ENCODE data around the gene THSD7A. TPM values are rescaled to one million over a fixed set of nuclear protein-coding genes. Genes with fewer than 3 reads are reported as not detected.

THSD7A gene
- total RNA-seq, 1 donor from 2014 or later, result 3.5 TPM

DNA sequence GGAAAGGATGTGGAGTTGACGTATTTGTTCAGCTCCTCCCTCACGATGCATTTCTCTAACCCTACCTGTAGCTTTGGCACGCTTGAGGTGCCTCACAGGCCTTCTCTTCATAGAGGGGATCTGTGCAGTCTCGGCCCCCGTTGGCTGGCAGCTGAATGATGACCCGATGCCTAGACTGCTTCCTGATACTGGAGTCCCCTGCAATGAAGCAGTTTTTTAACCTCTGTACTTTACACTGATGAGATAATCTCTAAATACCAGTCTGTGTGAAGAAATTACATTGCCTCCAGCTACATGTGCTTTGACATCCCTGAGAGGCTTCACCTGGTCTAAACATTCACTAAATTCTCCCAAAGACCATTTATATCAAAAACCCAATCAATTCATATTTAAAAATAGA is 370.1 kb downstream of the THSD7A start:
- no peaks in the 10 kb centered on the region for H3K9me3 ChIP-seq (ENCODE audit: insufficient read depth, low read depth, low read length)
- H3K9ac ChIP-seq (ENCODE audit: low read length), result no peak overlapping the region
- no peak overlapping the region for H3K4me2 ChIP-seq (ENCODE audit: low read length)
- no peaks in the 10 kb centered on the region for H3K79me2 ChIP-seq (ENCODE audit: insufficient read depth, low read length)
- H3K4me1 ChIP-seq (ENCODE audit: insufficient read depth, low read length), result peaks cover 11% of the 10 kb centered on the region
- Mint-ChIP-seq H3K27ac (ENCODE audit: unreplicated experiment) (no peak overlapping the region), H3K36me3 (ENCODE audit: low read depth, unreplicated experiment) (no peaks in the 10 kb centered on the region), H3K4me1 (ENCODE audit: low read depth, unreplicated experiment) (peaks cover 10% of the 10 kb centered on the region), H3K27me3 (ENCODE audit: low read depth, unreplicated experiment) (no peaks in the 10 kb centered on the region), H3K9me3 (ENCODE audit: unreplicated experiment) (no peaks in the 10 kb centered on the region), H3K4me3 (ENCODE audit: unreplicated experiment) (no peak overlapping the region)
- no peaks in the 10 kb centered on the region for H4K20me1 ChIP-seq (ENCODE audit: insufficient read depth, low read length)
- H3K27me3 ChIP-seq (ENCODE audit: insufficient read depth, low read length), result no peaks in the 10 kb centered on the region
- no peak overlapping the region for H3K4me3 ChIP-seq (ENCODE audit: insufficient read depth, low read depth, low read length)
- H2AFZ ChIP-seq (ENCODE audit: low read depth, low read length), result no peak overlapping the region
- no peak overlapping the region for H3K27ac ChIP-seq (ENCODE audit: low read depth, low read length)
- FAIRE-seq (no peak), DNase-seq (ENCODE audit: low read depth) (no peak)
- H3K36me3 ChIP-seq (ENCODE audit: insufficient read depth, low read length), result no peaks in the 10 kb centered on the region
- no peak for TF ChIP-seq EZH2 (IDR thresholded peaks at IDR 0.05; ENCODE audit: insufficient read depth, low read length)
- TF ChIP-seq, protein P1, sequence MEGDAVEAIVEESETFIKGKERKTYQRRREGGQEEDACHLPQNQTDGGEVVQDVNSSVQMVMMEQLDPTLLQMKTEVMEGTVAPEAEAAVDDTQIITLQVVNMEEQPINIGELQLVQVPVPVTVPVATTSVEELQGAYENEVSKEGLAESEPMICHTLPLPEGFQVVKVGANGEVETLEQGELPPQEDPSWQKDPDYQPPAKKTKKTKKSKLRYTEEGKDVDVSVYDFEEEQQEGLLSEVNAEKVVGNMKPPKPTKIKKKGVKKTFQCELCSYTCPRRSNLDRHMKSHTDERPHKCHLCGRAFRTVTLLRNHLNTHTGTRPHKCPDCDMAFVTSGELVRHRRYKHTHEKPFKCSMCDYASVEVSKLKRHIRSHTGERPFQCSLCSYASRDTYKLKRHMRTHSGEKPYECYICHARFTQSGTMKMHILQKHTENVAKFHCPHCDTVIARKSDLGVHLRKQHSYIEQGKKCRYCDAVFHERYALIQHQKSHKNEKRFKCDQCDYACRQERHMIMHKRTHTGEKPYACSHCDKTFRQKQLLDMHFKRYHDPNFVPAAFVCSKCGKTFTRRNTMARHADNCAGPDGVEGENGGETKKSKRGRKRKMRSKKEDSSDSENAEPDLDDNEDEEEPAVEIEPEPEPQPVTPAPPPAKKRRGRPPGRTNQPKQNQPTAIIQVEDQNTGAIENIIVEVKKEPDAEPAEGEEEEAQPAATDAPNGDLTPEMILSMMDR (IDR thresholded peaks at IDR 0.05; ENCODE audit: insufficient read depth, low read depth, low read length), result no peak

DNA sequence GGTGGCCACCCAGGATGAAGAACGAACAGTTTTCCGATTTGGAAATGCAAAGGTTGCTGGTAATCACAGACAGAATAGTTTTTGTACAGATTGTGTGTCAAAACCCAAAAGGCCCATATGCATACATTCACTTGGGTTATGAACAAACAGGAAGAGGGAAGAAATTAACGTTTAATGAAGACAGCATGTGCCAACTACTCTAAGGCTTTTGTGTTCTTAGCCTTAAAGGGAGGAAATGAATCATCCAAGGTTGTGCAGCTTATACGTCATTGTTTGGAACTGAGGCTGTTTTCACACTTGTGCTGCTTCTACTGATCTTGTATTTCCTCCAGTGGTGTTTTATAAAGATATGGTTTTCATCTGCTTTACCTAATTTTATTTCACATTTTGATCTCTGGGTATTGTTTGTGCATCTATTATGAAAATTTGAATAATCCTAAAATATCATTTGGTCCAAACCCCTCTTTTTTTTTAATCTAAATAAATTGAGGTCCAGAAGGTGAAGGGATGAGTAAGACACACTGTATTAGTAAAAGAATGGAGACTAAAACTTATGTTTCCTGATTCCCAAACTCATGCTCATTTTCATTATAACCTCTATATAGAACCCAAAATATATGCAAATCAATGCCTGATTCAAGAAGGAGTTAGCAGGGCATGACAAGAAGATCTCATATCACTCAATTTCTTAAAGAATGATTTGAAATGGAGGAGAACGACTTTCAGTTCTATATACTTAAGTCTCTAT is 373.1 kb downstream of the THSD7A start:
- no peaks in the 10 kb centered on the region for H3K79me2 ChIP-seq (ENCODE audit: insufficient read depth, low read length)
- H3K4me1 Mint-ChIP-seq (ENCODE audit: low read depth, unreplicated experiment), result peaks cover 10% of the 10 kb centered on the region
- no peaks in the 10 kb centered on the region for H3K9me3 Mint-ChIP-seq (ENCODE audit: unreplicated experiment)
- no peaks in the 10 kb centered on the region for H4K20me1 ChIP-seq (ENCODE audit: insufficient read depth, low read length)
- H3K27me3 ChIP-seq (ENCODE audit: insufficient read depth, low read length), result no peaks in the 10 kb centered on the region
- no peak overlapping the region for H3K27ac Mint-ChIP-seq (ENCODE audit: unreplicated experiment)
- H3K4me2 ChIP-seq (ENCODE audit: low read length), result peak overlapping the region; percentile 38
- TF ChIP-seq, protein P1 (IDR thresholded peaks at IDR 0.05; ENCODE audit: insufficient read depth, low read depth, low read length), result no peak
- no peak for TF ChIP-seq EZH2 (IDR thresholded peaks at IDR 0.05; ENCODE audit: insufficient read depth, low read length)
- no peak overlapping the region for H3K4me3 Mint-ChIP-seq (ENCODE audit: unreplicated experiment)
- H3K27me3 Mint-ChIP-seq (ENCODE audit: low read depth, unreplicated experiment), result no peaks in the 10 kb centered on the region
- FAIRE-seq (peak; percentile 9), DNase-seq (ENCODE audit: low read depth) (peak; percentile 88)
- H3K9me3 ChIP-seq (ENCODE audit: insufficient read depth, low read depth, low read length), result no peaks in the 10 kb centered on the region
- no peak overlapping the region for H3K9ac ChIP-seq (ENCODE audit: low read length)
- H3K27ac ChIP-seq (ENCODE audit: low read depth, low read length), result no peak overlapping the region
- peak overlapping the region; percentile 20 for H2AFZ ChIP-seq (ENCODE audit: low read depth, low read length)
- H3K4me1 ChIP-seq (ENCODE audit: insufficient read depth, low read length), result peaks cover 11% of the 10 kb centered on the region
- no peaks in the 10 kb centered on the region for H3K36me3 ChIP-seq (ENCODE audit: insufficient read depth, low read length)
- no peaks in the 10 kb centered on the region for H3K36me3 Mint-ChIP-seq (ENCODE audit: low read depth, unreplicated experiment)
- H3K4me3 ChIP-seq (ENCODE audit: insufficient read depth, low read depth, low read length), result no peak overlapping the region

DNA sequence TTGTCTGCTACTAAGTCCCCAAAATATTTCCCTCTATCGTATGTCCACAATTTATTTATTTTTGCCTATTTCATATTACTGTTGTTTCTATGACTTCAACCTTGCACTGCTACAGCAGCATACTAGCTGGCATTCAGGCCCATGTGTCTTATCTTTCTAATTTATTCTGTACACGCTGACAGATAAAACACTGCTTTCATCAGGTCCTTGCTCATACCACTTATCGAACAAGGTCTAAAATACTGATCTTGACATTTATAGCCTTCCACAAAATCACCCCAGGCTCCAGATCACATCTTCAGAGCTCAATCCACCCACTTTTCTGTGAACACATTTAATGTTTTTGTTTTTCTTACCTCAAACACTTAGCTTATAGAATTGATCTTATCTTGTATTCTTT is 374.6 kb downstream of the THSD7A start:
- Histone ChIP-seq H2AFZ (ENCODE audit: low read depth, low read length) (no peak overlapping the region), H3K4me2 (ENCODE audit: low read length) (no peak overlapping the region), H3K27me3 (ENCODE audit: insufficient read depth, low read length) (no peaks in the 10 kb centered on the region), H3K9ac (ENCODE audit: low read length) (no peak overlapping the region), H3K79me2 (ENCODE audit: insufficient read depth, low read length) (no peaks in the 10 kb centered on the region), H3K4me1 (ENCODE audit: insufficient read depth, low read length) (peaks cover 11% of the 10 kb centered on the region), H3K27ac (ENCODE audit: low read depth, low read length) (no peak overlapping the region), H4K20me1 (ENCODE audit: insufficient read depth, low read length) (no peaks in the 10 kb centered on the region), H3K9me3 (ENCODE audit: insufficient read depth, low read depth, low read length) (no peaks in the 10 kb centered on the region), H3K36me3 (ENCODE audit: insufficient read depth, low read length) (no peaks in the 10 kb centered on the region), H3K4me3 (ENCODE audit: insufficient read depth, low read depth, low read length) (no peak overlapping the region)
- Mint-ChIP-seq H3K36me3 (ENCODE audit: low read depth, unreplicated experiment) (no peaks in the 10 kb centered on the region), H3K9me3 (ENCODE audit: unreplicated experiment) (no peaks in the 10 kb centered on the region), H3K27me3 (ENCODE audit: low read depth, unreplicated experiment) (no peaks in the 10 kb centered on the region), H3K27ac (ENCODE audit: unreplicated experiment) (no peak overlapping the region), H3K4me3 (ENCODE audit: unreplicated experiment) (no peak overlapping the region), H3K4me1 (ENCODE audit: low read depth, unreplicated experiment) (peaks cover 10% of the 10 kb centered on the region)
- TF ChIP-seq, protein P1 (IDR thresholded peaks at IDR 0.05; ENCODE audit: insufficient read depth, low read depth, low read length), result no peak
- TF ChIP-seq EZH2 (IDR thresholded peaks at IDR 0.05; ENCODE audit: insufficient read depth, low read length), result no peak
- DNase-seq (ENCODE audit: low read depth) (no peak), FAIRE-seq (no peak)
